ENCODE measurements around the gene DOCK3.

GRCh38 chr3:51311055-51311454 lies 636.3 kb downstream of the DOCK3 start:
- TF ChIP-seq CTCF (IDR thresholded peaks at IDR 0.05; ENCODE audit: low read depth, low read length, poor library complexity, severe bottlenecking) (peak; percentile 45), EZH2phosphoT487 (IDR thresholded peaks at IDR 0.05; ENCODE audit: borderline replicate concordance, low read length) (no peak)

Data from DOHH2 (cell line).